Right renal pelvis (tissue), 4 donors: ENCODE data around the gene PCDHAC1. TPM values are rescaled to one million over a fixed set of nuclear protein-coding genes. Genes with fewer than 3 reads are reported as not detected.
"Not testable (repeated sequence)": the region's sequence is repeated elsewhere in the genome, so short reads cannot be mapped to it uniquely, and the experiment has no call there.

Experiments used
- DNase-seq, 4 donors: peaks; one replicate each; pipeline ENCODE4 v3.0.0-alpha.2; 2013; ENCODE audit warnings: low read depth in 4 of 4, low spot score in 3 of 4, missing footprints in 1 of 4
- polyA plus RNA-seq, 4 donors: library from polyadenylated mRNA; unstranded; fragments of 120-200 nt; gene quantifications; one replicate each; pipeline ENCODE4 v1.2.1, GENCODE V29; 2013; ENCODE audit not compliant: insufficient read length in 4 of 4

The PCDHAC1 gene, protein sequence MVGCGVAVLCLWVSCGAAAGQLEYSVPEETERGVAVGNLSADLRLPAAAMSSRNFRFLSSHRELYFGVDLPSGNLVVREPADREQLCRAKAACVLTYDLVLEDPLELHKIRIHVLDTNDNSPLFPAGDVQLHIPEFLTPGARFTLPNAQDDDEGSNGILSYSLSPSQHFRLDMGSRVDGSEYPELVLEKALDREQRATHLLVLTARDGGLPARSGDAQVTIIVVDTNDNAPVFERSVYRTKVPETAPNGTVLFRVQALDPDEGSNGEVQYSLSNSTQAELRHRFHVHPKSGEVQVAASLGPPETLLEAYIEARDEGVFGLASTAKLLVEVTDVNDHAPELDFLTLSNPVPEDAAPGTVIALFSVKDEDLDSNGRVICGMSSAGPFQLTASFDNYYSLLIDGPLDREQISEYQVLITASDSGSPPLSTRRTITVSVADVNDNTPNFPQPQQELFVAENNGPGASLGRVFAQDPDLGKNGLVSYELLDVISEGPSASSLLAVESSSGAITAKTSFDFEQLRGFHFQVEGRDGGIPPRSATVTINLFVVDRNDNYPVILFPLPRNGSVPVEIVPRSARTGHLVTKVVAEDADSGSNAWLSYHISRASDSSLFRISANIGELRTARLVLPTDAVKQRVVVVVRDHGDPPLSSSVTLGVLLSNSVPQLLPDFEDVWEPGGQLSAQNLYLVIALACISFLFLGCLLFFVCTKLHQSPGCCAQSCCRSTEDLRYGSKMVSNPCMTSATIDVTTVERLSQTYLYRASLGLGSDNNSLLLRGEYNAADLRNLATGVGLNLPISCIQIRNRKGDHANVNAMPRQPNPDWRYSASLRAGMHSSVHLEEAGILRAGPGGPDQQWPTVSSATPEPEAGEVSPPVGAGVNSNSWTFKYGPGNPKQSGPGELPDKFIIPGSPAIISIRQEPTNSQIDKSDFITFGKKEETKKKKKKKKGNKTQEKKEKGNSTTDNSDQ
- under 1 TPM in 3 of 4 donors, not detected in 1; 0.10 to 0.16 (median 0.11) TPM for polyA plus RNA-seq

GRCh38 chr5:140925806-140926442 is at the start of gene PCDHAC1:
PCDHAC1 (plus strand) TSS chr5:140926299; CDS start chr5:140926893, 594 bp downstream.
- no peak for DNase-seq

GRCh38 chr5:140876541-140877261 is 49.4 kb upstream of the PCDHAC1 start:
- DNase-seq: not testable (repeated sequence)

GRCh38 chr5:140877262-140877581 is 48.9 kb upstream of the PCDHAC1 start:
- DNase-seq: no peak

DNA sequence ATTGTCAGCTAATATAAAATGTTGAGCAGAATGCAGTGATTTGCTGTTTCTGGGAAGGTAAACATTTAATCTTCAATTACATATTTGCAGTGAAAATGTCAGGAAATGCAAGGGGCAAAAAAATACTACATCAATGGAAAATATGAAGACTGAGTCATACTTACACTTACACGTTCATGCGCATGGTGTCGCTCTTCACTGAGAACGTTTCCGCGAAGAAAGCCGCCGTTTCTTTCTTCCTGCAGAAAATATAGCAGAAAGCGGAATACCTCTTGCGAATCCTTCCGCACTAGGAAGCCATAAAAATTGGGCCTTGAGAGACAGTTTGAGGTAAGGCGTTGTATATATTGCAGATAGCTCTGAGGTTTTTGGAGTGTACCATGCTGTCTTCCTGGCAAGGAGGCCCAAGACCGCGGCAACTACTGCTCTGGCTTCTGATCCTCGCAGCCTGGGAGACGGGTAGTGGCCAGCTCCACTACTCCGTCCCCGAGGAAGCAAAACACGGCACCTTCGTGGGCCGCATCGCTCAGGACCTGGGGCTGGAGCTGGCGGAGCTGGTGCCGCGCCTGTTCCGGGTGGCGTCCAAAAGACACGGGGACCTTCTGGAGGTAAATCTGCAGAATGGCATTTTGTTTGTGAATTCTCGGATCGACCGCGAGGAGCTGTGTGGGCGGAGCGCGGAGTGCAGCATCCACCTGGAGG is 44.1 kb upstream of the PCDHAC1 start, which contains the start of gene PCDHA13:
Gene PCDHA13 (plus strand): TSS at position 236 of the 702 bp plus-strand sequence. CDS start 145 bp downstream, at position 381.
- no peak for DNase-seq

DNA sequence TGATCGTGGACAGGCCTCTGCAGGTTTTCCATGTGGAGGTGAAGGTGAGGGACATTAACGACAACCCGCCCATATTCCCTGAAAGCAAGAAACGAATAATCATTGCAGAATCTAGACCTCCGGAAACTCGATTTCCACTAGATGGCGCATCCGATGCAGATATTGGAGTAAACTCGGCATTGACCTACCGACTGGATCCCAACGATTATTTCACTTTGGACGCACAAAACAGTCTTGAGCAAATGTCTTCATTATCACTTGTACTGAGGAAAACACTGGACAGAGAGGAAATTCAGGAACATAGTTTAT is 43.6 kb upstream of the PCDHAC1 start:
- no peak for DNase-seq

DNA sequence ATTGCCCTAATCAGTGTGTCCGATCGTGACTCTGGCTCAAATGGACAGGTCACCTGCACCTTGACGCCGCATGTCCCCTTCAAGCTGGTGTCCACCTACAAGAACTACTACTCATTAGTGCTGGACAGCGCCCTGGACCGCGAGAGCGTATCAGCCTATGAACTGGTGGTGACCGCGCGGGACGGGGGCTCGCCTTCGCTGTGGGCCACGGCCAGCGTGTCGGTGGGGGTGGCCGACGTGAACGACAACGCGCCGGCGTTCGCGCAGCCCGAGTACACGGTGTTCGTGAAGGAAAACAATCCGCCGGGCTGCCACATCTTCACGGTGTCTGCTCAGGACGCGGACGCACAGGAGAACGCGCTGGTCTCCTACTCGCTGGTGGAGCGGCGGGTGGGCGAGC is 42.7 kb upstream of the PCDHAC1 start:
- no peak for DNase-seq

- DNase-seq: no peak
These were observed 42.0 kb upstream of the PCDHAC1 start for GRCh38 chr5:140883927-140884697.

- DNase-seq: no peak
These were observed 9.8 kb upstream of the PCDHAC1 start for GRCh38 chr5:140916325-140916724.

- DNase-seq: no peak
These were observed 2.5 kb upstream of the PCDHAC1 start for GRCh38 chr5:140923601-140924000.

DNA sequence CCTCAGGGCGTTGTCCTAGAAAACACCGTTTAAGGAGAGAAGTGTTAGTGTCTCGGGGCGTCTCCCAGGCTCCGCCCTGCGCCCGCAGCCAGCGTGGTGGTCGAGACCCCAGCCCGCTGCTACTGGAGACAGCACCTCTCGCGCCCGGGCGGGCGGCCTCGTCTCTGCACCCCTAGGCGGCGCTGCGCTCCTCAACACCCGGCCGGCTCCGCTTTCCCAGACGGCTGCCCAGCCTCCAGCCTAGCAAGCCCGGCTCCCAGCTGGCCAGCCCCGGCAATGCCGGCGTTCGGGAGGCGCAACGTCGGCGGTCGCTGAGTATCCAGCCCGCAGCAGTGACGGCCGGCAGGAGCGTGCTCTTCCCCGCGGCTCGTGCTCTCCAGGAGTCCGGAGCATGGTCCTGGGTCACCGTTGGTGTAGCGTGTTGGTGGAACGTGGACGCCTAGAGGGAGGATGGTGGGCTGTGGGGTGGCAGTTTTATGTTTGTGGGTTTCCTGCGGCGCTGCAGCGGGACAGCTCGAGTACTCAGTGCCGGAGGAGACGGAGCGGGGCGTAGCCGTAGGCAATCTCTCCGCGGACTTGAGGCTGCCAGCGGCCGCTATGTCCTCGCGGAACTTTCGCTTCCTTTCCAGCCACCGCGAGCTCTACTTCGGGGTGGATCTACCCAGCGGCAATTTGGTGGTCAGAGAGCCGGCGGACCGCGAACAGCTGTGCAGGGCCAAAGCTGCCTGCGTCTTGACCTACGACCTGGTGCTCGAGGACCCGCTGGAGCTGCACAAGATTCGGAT is 536 bp downstream of the PCDHAC1 start:
- DNase-seq: peak; percentile 19 to 44 (median 39)

GRCh38 chr5:140927228-140927573 is 1.1 kb downstream of the PCDHAC1 start:
- DNase-seq: no peak

DNA sequence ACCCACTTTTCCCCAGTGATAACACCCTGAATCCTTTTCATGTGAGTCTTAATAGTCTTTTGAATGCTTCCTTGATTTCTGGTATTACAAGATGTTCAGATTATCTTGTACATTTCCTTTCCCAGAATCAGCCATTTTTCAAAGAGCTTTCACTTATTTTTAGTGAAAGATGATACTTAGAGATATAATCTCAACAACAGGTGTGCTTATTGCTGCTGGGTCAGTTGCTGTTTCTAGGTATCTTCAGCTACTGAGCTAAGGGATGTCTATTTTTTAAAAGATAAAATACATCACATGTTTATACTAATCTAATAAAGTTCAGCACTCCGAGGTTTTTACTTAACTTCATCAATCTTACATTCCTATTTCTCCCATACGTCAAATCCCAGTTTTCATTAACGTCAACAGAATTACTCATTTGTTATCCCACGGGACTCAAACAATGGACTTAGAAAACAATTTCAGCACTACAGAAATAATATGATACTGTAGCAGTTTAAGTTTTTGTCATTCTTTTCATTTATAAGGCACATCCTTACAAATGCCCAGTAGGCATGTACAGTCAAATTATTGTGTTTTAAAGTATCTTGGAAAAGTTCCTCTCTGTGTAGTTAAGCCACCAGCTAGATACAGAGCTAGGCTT is 9.0 kb downstream of the PCDHAC1 start:
- DNase-seq: no peak

- no peak for DNase-seq
These were observed 20.5 kb downstream of the PCDHAC1 start for GRCh38 chr5:140946578-140946977.

DNA sequence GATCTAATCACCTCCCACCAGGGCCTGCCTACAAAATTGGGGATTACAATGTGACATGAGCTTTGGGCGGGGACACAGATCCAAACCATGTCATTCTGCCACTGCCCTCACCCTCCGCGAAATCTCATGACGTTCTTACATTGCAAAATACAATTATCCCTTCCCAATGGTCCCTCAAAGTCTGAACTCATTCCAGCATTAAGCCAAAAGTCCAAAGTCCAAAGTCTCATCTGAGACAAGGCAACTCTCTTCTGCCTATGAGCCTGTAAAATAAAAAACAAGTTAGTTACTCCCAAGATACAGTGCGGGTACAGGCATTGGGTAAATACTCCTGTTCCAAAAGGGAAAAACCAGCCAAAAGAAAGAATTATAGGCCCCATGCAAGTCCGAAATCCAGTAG is 25.5 kb downstream of the PCDHAC1 start:
- DNase-seq: no peak

DNA sequence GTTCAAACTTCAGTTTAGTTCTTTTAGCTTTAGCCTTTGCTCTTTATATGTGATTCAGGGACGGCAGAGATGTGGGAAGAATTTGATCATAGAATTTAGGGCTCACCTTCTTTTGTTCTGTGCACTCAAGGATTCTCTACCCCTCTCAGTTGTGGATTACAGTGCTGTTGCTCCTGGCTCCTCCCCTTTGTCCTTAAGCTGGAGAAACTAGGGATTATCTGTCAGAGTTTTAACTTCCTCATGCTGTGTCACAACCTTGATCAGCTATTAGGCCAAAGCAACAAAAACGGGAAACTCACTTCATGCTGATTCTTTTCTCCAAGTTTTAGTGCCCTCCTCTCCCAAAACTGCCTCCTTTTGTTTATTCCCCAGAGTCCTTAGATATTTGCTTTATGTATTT is 27.1 kb downstream of the PCDHAC1 start:
- no peak for DNase-seq

DNA sequence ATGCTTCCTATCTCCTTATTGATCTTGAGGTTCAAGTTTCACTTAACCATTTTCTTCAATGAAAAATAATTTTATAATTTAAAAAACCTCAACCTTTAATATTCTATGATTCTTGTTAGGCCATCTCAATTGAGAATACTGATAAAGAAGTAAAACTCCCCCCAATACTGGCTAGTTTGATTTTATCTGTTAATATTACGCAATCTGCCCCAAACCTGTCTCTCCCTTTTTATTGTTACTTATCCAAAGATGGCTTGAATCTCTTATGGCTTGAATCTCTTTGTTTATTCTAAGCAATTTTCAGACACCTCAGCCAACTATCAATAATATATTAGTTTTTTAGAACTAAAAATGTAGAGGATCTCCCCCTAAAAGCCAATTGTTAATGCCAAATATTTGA is 36.1 kb downstream of the PCDHAC1 start:
- DNase-seq: no peak

- no peak for DNase-seq
These were observed 38.3 kb downstream of the PCDHAC1 start for GRCh38 chr5:140964356-140964755.

GRCh38 chr5:140965905-140966292 is 39.8 kb downstream of the PCDHAC1 start:
- DNase-seq: no peak
